Measurements from ENCODE around the gene PDCD10.

GRCh38 chr3:167723025-167723512 lies 11.6 kb downstream of the PDCD10 start:
- no peak for TF ChIP-seq CTCF (IDR thresholded peaks at IDR 0.05; ENCODE audit: low read depth, low read length)
- TF ChIP-seq POLR2A (IDR thresholded peaks at IDR 0.05; ENCODE audit: extremely low read depth, insufficient read length), result no peak
- TF ChIP-seq MAX (IDR thresholded peaks at IDR 0.05; ENCODE audit: low read depth, low read length), result no peak
- TF ChIP-seq MYC (IDR thresholded peaks at IDR 0.05; ENCODE audit: low read depth, low read length), result no peak

Measured in NB4 (cell line).